ENCODE results near the gene E2F3. TPM values are rescaled to one million over a fixed set of nuclear protein-coding genes. Genes with fewer than 3 reads are reported as not detected.

E2F3 gene
- total RNA-seq, 1 experiment from 2014 or later = 27.1 TPM

DNA sequence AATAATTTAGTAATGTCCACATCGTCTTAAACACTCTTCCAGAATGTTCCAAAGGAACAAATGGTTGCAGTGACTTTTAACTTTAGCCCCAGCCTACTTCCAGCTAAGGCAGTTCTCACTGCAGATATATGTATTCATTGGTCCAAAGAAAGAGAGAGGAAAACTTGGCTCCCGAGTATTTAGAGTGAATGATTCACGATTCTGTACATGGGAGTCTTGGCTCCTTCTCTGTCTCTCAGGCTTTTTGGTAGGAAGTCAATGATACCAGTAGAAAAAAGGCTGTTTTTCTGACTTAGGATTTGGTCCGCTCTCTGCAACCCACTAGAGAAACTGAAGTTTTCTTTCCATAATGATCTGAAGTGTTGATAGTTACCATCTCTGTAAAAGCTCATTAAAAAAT, 38.6 kb downstream of the E2F3 start (continued):
- TF ChIP-seq, protein P1, sequence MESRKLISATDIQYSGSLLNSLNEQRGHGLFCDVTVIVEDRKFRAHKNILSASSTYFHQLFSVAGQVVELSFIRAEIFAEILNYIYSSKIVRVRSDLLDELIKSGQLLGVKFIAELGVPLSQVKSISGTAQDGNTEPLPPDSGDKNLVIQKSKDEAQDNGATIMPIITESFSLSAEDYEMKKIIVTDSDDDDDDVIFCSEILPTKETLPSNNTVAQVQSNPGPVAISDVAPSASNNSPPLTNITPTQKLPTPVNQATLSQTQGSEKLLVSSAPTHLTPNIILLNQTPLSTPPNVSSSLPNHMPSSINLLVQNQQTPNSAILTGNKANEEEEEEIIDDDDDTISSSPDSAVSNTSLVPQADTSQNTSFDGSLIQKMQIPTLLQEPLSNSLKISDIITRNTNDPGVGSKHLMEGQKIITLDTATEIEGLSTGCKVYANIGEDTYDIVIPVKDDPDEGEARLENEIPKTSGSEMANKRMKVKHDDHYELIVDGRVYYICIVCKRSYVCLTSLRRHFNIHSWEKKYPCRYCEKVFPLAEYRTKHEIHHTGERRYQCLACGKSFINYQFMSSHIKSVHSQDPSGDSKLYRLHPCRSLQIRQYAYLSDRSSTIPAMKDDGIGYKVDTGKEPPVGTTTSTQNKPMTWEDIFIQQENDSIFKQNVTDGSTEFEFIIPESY (IDR thresholded peaks at IDR 0.05; ENCODE audit: extremely low read depth, insufficient replicate concordance, low read length) = no peak
- TF ChIP-seq YY1 (IDR thresholded peaks at IDR 0.05; ENCODE audit: extremely low read depth, insufficient replicate concordance, low read depth, low read length) (no peak), TCF7L2 (IDR thresholded peaks at IDR 0.05; ENCODE audit: borderline replicate concordance, extremely low read depth, insufficient read depth, insufficient read length) (no peak), SIN3A (IDR thresholded peaks at IDR 0.05; ENCODE audit: low read depth) (no peak)
- TF ChIP-seq, protein P2, sequence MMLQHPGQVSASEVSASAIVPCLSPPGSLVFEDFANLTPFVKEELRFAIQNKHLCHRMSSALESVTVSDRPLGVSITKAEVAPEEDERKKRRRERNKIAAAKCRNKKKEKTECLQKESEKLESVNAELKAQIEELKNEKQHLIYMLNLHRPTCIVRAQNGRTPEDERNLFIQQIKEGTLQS (IDR thresholded peaks at IDR 0.05) = no peak

DNA sequence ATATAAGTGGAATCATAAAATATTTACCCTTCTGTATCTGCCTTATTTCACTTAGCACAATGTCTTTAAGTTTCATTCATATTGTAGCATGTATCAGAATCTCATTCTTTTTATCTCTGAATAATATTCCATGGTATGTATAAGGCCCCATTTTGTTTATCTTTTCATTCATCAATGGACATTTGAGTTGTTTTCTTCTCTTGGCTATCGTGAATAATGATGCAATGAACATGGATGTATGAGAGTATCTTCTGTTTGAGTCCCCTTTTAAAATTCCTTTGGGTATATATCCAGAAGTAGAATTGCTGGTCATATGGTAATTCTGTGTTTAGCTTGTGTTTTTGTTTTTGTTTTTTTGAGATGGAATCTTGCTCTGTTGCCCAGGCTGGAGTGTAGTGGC, 39.6 kb downstream of the E2F3 start:
- Histone ChIP-seq H3K36me3 (ENCODE audit: control insufficient read depth in 1 of 2, insufficient read depth in 2 of 2, low read length in 2 of 2) (no peaks in the 10 kb centered on the region; a peak in 2 of 4 replicates), H3K9me3 (ENCODE audit: control insufficient read depth in 1 of 2, insufficient read depth in 1 of 2, low read depth in 1 of 2, low read length in 2 of 2) (no peaks in the 10 kb centered on the region), H3K4me3 (replicated peaks in 1 of 2; ENCODE audit: low read depth in 1 of 2, low read length in 2 of 2) (no peak overlapping the region), H3K9ac (ENCODE audit: low read length) (no peak overlapping the region), H2AFZ (ENCODE audit: low read depth, low read length, poor library complexity, severe bottlenecking) (no peak overlapping the region), H3K4me1 (ENCODE audit: control insufficient read depth in 1 of 2, insufficient read depth in 2 of 2, low read length in 2 of 2) (no peaks in the 10 kb centered on the region), H3K4me2 (ENCODE audit: low read length) (no peak overlapping the region), H3K27me3 (ENCODE audit: insufficient read depth, low read length) (no peaks in the 10 kb centered on the region), H3K9me2 (ENCODE audit: insufficient read depth) (no peaks in the 10 kb centered on the region), H4K20me1 (ENCODE audit: insufficient read depth) (peaks cover 5% of the 10 kb centered on the region; the same call in 1 of the 2 replicates), H3K27ac (ENCODE audit: low read depth, low read length) (no peak overlapping the region), H3K79me2 (ENCODE audit: insufficient read depth, low read length) (peaks cover 98% of the 10 kb centered on the region)
- DNase-seq (ENCODE audit: low read depth, low spot score) (no peak), ATAC-seq (no peak)
- RAD21 ChIA-PET (ENCODE audit: low non-redundant PET in 1 of 2, low total read pairs in 2 of 2, uncharacterized antibody in 2 of 2, unreplicated experiment in 2 of 2) = no interaction called here
- intact Hi-C loops (cut with micrococcal nuclease) = no loop called here
- TF ChIP-seq RAD21 (IDR thresholded peaks at IDR 0.05; ENCODE audit: low read depth) (no peak), FOSL1 (IDR thresholded peaks at IDR 0.05; ENCODE audit: low read depth) (no peak), EZH2 (IDR thresholded peaks at IDR 0.05) (no peak)
- TF ChIP-seq, protein P3, sequence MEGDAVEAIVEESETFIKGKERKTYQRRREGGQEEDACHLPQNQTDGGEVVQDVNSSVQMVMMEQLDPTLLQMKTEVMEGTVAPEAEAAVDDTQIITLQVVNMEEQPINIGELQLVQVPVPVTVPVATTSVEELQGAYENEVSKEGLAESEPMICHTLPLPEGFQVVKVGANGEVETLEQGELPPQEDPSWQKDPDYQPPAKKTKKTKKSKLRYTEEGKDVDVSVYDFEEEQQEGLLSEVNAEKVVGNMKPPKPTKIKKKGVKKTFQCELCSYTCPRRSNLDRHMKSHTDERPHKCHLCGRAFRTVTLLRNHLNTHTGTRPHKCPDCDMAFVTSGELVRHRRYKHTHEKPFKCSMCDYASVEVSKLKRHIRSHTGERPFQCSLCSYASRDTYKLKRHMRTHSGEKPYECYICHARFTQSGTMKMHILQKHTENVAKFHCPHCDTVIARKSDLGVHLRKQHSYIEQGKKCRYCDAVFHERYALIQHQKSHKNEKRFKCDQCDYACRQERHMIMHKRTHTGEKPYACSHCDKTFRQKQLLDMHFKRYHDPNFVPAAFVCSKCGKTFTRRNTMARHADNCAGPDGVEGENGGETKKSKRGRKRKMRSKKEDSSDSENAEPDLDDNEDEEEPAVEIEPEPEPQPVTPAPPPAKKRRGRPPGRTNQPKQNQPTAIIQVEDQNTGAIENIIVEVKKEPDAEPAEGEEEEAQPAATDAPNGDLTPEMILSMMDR (IDR thresholded peaks at IDR 0.05 in 2 of 3, conservative IDR thresholded peaks at IDR 0.05 in 1 of 3; ENCODE audit: borderline replicate concordance in 1 of 3, insufficient read depth in 1 of 3, low read depth in 2 of 3, low read length in 2 of 3) = no peak
- no TSS peak for BruUV-seq (replicated peaks)
- POLR2A ChIA-PET = no interaction called here
- CTCF ChIA-PET = no interaction called here
